Measurements from ENCODE around the gene WDR54.

GRCh38 chr2:74464406-74464805, 42.9 kb downstream of the WDR54 start:
- TF ChIP-seq CTCF (IDR thresholded peaks at IDR 0.05; ENCODE audit: low read depth, low read length): no peak
- TF ChIP-seq POLR2A (IDR thresholded peaks at IDR 0.05; ENCODE audit: extremely low read depth, insufficient read length): no peak
- no peak for TF ChIP-seq MYC (IDR thresholded peaks at IDR 0.05; ENCODE audit: low read depth, low read length)

All from NB4 (cell line).